IMR-90 (cell line): ENCODE measurements around the gene FGR. TPM values are rescaled to one million over a fixed set of nuclear protein-coding genes. Genes with fewer than 3 reads are reported as not detected.

Source experiments
- ATAC-seq: fragments of 200-7000 bp; cut with Tn5 transposase; 2 replicates; pipeline ENCODE4 v1.9.1; 2020; ENCODE audit warnings: low read depth, mild to moderate bottlenecking, moderate library complexity
- BruUV-seq: library from RNA; stranded (reverse); fragments of 400-500 nt; replicated peaks from 2 replicates; lab custom pipeline; 2021; lab: Mats Ljungman, UMichigan
- CTCF ChIA-PET: fragments of 300-600 bp; formaldehyde crosslinking; extraction: SDS; loops from one replicate; lab custom pipeline; 2021; ENCODE audit warnings: antibody characterized with exemption; lab: Yijun Ruan, JAX
- POLR2A ChIA-PET: fragments of 300-600 bp; sonication (Branson Sonifier 250); formaldehyde crosslinking; loops from one replicate; lab custom pipeline; 2022; ENCODE audit warnings: antibody characterized with exemption; ENCODE audit not compliant: unreplicated experiment; lab: Charles Lee
- DNase-seq: peaks from one replicate; pipeline ENCODE4 v3.0.0; 2013
- H2AFZ ChIP-seq: replicated peaks from 2 replicates; pipeline ENCODE3; 2013; ENCODE audit warnings: low read length, mild to moderate bottlenecking; ENCODE audit not compliant: poor library complexity
- H2AK5ac ChIP-seq: 2 replicates; pipeline ENCODE4 v1.6.1; 2013; ENCODE audit warnings: low read depth, low read length, inconsistent platforms
- H2AK9ac ChIP-seq: replicated peaks from 2 replicates; pipeline ENCODE3; 2013; ENCODE audit warnings: mild to moderate bottlenecking, low read depth, low read length, moderate library complexity; ENCODE audit not compliant: poor library complexity
- H2BK120ac ChIP-seq: 2 replicates; pipeline ENCODE4 v1.6.1; 2013; ENCODE audit warnings: low read depth, low read length, inconsistent platforms
- H2BK15ac ChIP-seq: 3 replicates; pipeline ENCODE4 v1.6.1; 2013; ENCODE audit warnings: low read depth, low read length, inconsistent platforms
- H2BK20ac ChIP-seq: 2 replicates; pipeline ENCODE4 v1.6.1; 2013; ENCODE audit warnings: low read depth, mild to moderate bottlenecking, inconsistent platforms, low read length, moderate library complexity
- H2BK5ac ChIP-seq: 2 replicates; pipeline ENCODE4 v1.6.1; 2013; ENCODE audit warnings: mild to moderate bottlenecking, low read depth, low read length, inconsistent platforms; ENCODE audit not compliant: poor library complexity, severe bottlenecking
- H3K14ac ChIP-seq: replicated peaks from 2 replicates; pipeline ENCODE4 v1.6.1; 2013; ENCODE audit warnings: low read depth, low read length, inconsistent platforms
- H3K18ac ChIP-seq: 2 replicates; pipeline ENCODE4 v1.6.1; 2013; ENCODE audit warnings: low read depth, low read length, control low read depth
- H3K23ac ChIP-seq: 2 replicates; pipeline ENCODE4 v1.6.1; 2013; ENCODE audit warnings: low read depth, low read length, inconsistent platforms
- H3K27ac ChIP-seq: 2 replicates; pipeline ENCODE4 v1.5.1; 2013; ENCODE audit warnings: mild to moderate bottlenecking, control low read depth, low read length; ENCODE audit not compliant: insufficient read depth
- H3K27me3 ChIP-seq: 2 replicates; pipeline ENCODE4 v1.6.1; 2013; ENCODE audit warnings: low read length; ENCODE audit not compliant: control insufficient read depth, insufficient read depth
- H3K36me3 ChIP-seq: 2 replicates; pipeline ENCODE4 v1.6.1; 2013; ENCODE audit warnings: low read length, mixed read lengths; ENCODE audit not compliant: control insufficient read depth, insufficient read depth
- H3K4ac ChIP-seq: 2 replicates; pipeline ENCODE4 v1.6.1; 2013; ENCODE audit warnings: low read depth, low read length, inconsistent platforms
- H3K4me1 ChIP-seq: 2 replicates; pipeline ENCODE4 v1.6.1; 2013; ENCODE audit warnings: low read length, mixed read lengths; ENCODE audit not compliant: control insufficient read depth, insufficient read depth
- H3K4me2 ChIP-seq: 2 replicates; pipeline ENCODE4 v1.6.1; 2013; ENCODE audit warnings: low read depth, mild to moderate bottlenecking, control low read depth, low read length, moderate library complexity
- H3K4me3 ChIP-seq: 2 replicates; pipeline ENCODE4 v1.5.1; 2013; ENCODE audit warnings: low read depth, mild to moderate bottlenecking, control low read depth, low read length, moderate library complexity; ENCODE audit not compliant: insufficient read depth
- H3K56ac ChIP-seq: 2 replicates; pipeline ENCODE4 v1.6.1; 2013; ENCODE audit warnings: low read length, inconsistent platforms; ENCODE audit not compliant: insufficient read depth; ENCODE audit errors: extremely low read depth
- H3K79me1 ChIP-seq, 2 experiments: 2 replicates each; pipeline ENCODE4 v1.6.1; 2013; ENCODE audit warnings: low read length in 2 of 2, inconsistent platforms in 1 of 2, low read depth in 1 of 2
- H3K9ac ChIP-seq: 2 replicates; pipeline ENCODE4 v1.6.1; 2013; ENCODE audit warnings: low read depth, low read length, control low read depth
- H3K9me1 ChIP-seq: 2 replicates; pipeline ENCODE4 v1.6.1; 2013; ENCODE audit warnings: low read length, inconsistent platforms; ENCODE audit not compliant: insufficient read depth
- H3K9me3 ChIP-seq: 2 replicates; pipeline ENCODE4 v1.6.1; 2013; ENCODE audit warnings: low read length; ENCODE audit not compliant: control insufficient read depth, insufficient read depth
- H4K20me1 ChIP-seq: 2 replicates; pipeline ENCODE4 v1.6.1; 2013; ENCODE audit warnings: low read length, inconsistent platforms; ENCODE audit not compliant: insufficient read depth
- H4K5ac ChIP-seq: 2 replicates; pipeline ENCODE4 v1.6.1; 2013; ENCODE audit warnings: mild to moderate bottlenecking, low read depth, low read length, control low read depth
- H4K8ac ChIP-seq, 2 experiments: 2 replicates each; pipeline ENCODE4 v1.6.1; 2013; ENCODE audit warnings: low read depth in 2 of 2, low read length in 2 of 2, control low read depth in 1 of 2, inconsistent platforms in 1 of 2
- H4K91ac ChIP-seq: 2 replicates; pipeline ENCODE4 v1.6.1; 2013; ENCODE audit warnings: low read depth, low read length, inconsistent platforms; ENCODE audit not compliant: insufficient read depth
- BHLHE40 ChIP-seq: fragments of 150-350 bp; IDR thresholded peaks from 2 replicates; pipeline ENCODE4 v1.6.1; 2016; ENCODE audit warnings: mild to moderate bottlenecking, low read depth, low read length
- CEBPB ChIP-seq: IDR thresholded peaks from 2 replicates; pipeline ENCODE4 v1.6.1; 2012; ENCODE audit warnings: low read depth, low read length, improper control_type of control experiment
- FOS ChIP-seq: fragments of 150-350 bp; IDR thresholded peaks from 2 replicates; pipeline ENCODE4 v1.6.1; 2016; ENCODE audit warnings: low read depth, low read length
- WGBS, 2 experiments: methylation state at CpG; one replicate each; pipeline versions ENCODE4 v1.1.5 to v1.1.7; 2013; ENCODE audit warnings: missing lambda C conversion rate in 2 of 2; ENCODE audit not compliant: insufficient read length in 1 of 2; ENCODE audit errors: extremely low coverage in 2 of 2; 5-methylcytosine and 5-hydroxymethylcytosine counted together
- dilution Hi-C: fragments of 300-500 bp; cut with HindIII; formaldehyde crosslinking; loops from one replicate; pipeline ENCODE4 v1.14.3; 2018; ENCODE audit warnings: low sequenced_read_pairs; ENCODE audit not compliant: unreplicated experiment
- in situ Hi-C: fragments of 300-500 bp; cut with MboI; formaldehyde crosslinking; loops from 3 replicates; pipeline ENCODE4 v1.14.3; 2019; ENCODE audit warnings: low sequenced_read_pairs, inconsistent platforms, mixed read lengths
- intact Hi-C: fragments of 100-400 bp; cut with micrococcal nuclease; formaldehyde crosslinking; loops from 2 replicates; pipeline ENCODE4 v1.10.0; 2022
- polyA plus RNA-seq, 3 experiments: library from polyadenylated mRNA; depleted of rRNA; stranded (reverse); fragments of >200 nt; gene quantifications; 2 replicates each; pipeline ENCODE4 v1.2.3, GENCODE V29; 2012; ENCODE audit warnings: low replicate concordance in 1 of 3
- total RNA-seq: library from RNA; depleted of rRNA; stranded (reverse); fragments of >200 nt; gene quantifications from 2 replicates; pipeline ENCODE4 v1.2.3, GENCODE V29; 2012
- TF ChIP-seq, protein P1 (sequence below): fragments of 150-350 bp; IDR thresholded peaks from 2 replicates; pipeline ENCODE4 v1.6.1; 2017; ENCODE audit warnings: mild to moderate bottlenecking, antibody characterized with exemption, low read length, low read depth

FGR gene
- total and polyA plus RNA-seq, 2 of the 4 experiments (the other 2 are of a cell fraction): not detected

DNA sequence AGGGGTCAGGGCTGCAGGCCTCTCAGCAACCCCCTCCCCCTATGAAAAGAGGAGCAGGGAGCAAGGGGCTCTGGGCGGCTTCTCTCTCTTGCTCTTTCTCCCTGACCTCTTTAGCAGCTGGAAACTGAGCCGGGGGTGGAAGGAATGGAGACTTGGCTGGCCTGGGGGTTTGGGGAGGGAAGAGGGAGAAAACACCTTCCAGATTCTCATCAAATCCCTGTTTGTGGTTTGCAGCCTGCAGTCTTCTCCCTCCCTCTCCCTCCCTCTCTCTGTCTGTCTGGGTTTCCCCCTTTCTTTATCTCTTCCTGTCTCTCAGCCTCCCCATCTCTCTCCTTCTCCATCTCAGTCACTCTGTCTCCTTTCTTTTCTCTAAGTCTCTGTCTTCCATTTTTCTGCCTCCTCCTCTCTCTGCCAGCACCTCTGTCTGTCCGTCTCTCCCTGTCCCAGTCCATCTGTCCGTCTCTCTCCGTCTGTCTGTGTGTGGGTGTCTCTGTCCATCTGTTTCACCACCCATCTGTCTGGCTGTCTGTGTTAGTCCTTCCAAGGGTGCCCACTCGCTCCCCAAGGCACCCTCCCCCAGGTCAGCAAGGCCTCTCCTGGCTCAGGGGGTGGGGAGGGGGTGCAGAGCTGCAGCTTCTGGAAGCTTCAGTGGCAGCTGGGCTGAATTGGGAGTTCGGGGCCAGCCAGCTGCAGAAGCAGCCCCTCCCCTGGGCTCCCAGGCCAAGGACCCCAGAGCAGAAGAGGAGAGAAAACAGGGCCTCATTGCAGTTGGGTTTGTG, 37.3 kb downstream of the FGR start:
- H3K27ac ChIP-seq: peak overlapping the region; percentile 25; the same call in 1 of the 2 replicates
- H2AK9ac ChIP-seq: peak overlapping the region; percentile 80
- peak; percentile 41 for DNase-seq
- H3K9ac ChIP-seq: peak overlapping the region; percentile 55
- no peaks in the 10 kb centered on the region for H3K9me3 ChIP-seq
- CTCF ChIA-PET: no interaction called here
- H3K9me1 ChIP-seq: peaks cover 32% of the 10 kb centered on the region
- peak overlapping the region; percentile 86 for H2AK5ac ChIP-seq
- H3K27me3 ChIP-seq: no peaks in the 10 kb centered on the region
- no peak overlapping the region; a peak in 1 of 4 replicates for H4K8ac ChIP-seq
- POLR2A ChIA-PET: no interaction called here
- H3K23ac ChIP-seq: peak overlapping the region; percentile 65; the same call in 1 of the 2 replicates
- H4K5ac ChIP-seq: no peak overlapping the region
- no TSS peak for BruUV-seq
- dilution Hi-C loops (no loop called here), in situ Hi-C loops (no loop called here), intact Hi-C loops (no loop called here)
- peak overlapping the region; percentile 83 for H3K4ac ChIP-seq
- H3K4me1 ChIP-seq: peaks cover 70% of the 10 kb centered on the region
- peak overlapping the region; percentile 46 for H2BK5ac ChIP-seq
- H3K79me1 ChIP-seq: peaks cover 37 to 97% of the 10 kb centered on the region in 2 experiments
- no peak for ATAC-seq
- peak overlapping the region; percentile 32; the same call in 1 of the 2 replicates for H4K91ac ChIP-seq
- peaks cover 3% of the 10 kb centered on the region; the same call in 1 of the 2 replicates for H3K36me3 ChIP-seq
- no peak overlapping the region; the same call in 2 of the 3 replicates for H2BK15ac ChIP-seq
- H2BK20ac ChIP-seq: no peak overlapping the region
- no peak overlapping the region for H3K18ac ChIP-seq
- H2BK120ac ChIP-seq: peak overlapping the region; percentile 43; the same call in 1 of the 2 replicates
- no CpG with 5 or more reads among the region's 7 CpGs for WGBS, 2 experiments
- H3K56ac ChIP-seq: no peak overlapping the region
- peaks cover 99% of the 10 kb centered on the region for H4K20me1 ChIP-seq
- H2AFZ ChIP-seq: peak overlapping the region; percentile 54
- H3K4me2 ChIP-seq: peak overlapping the region; percentile 1; the same call in 1 of the 2 replicates
- TF ChIP-seq CEBPB: no peak
- TF ChIP-seq, protein P1, sequence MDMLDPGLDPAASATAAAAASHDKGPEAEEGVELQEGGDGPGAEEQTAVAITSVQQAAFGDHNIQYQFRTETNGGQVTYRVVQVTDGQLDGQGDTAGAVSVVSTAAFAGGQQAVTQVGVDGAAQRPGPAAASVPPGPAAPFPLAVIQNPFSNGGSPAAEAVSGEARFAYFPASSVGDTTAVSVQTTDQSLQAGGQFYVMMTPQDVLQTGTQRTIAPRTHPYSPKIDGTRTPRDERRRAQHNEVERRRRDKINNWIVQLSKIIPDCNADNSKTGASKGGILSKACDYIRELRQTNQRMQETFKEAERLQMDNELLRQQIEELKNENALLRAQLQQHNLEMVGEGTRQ: no peak
- no peak for TF ChIP-seq BHLHE40
- TF ChIP-seq FOS: no peak
- H3K14ac ChIP-seq: peak overlapping the region; percentile 68; the same call in 1 of the 2 replicates
- no peak overlapping the region for H3K4me3 ChIP-seq
